Measurements from ENCODE around the gene TM4SF5.
A peak's percentile ranks its signal among the peaks of the same experiment; 100 is the strongest.

TM4SF5 gene

GRCh38 chr17:4748686-4749085 is 23.0 kb upstream of the TM4SF5 start:
- no peak for DNase-seq

- DNase-seq: no peak
Observed at GRCh38 chr17:4750606-4751005, 21.1 kb upstream of the TM4SF5 start.

GRCh38 chr17:4751932-4752331 is 19.8 kb upstream of the TM4SF5 start:
- no peak for DNase-seq

GRCh38 chr17:4753392-4753791 is 18.3 kb upstream of the TM4SF5 start:
- DNase-seq: no peak

GRCh38 chr17:4759776-4760236 is 11.9 kb upstream of the TM4SF5 start:
- no peak for DNase-seq

GRCh38 chr17:4764595-4764994 is 7.1 kb upstream of the TM4SF5 start:
- peak in 1 of 2 donors; percentile 70 for DNase-seq

- peak; percentile 11 to 54 for DNase-seq
Observed at GRCh38 chr17:4766201-4766600, 5.5 kb upstream of the TM4SF5 start.

GRCh38 chr17:4766723-4767122 is 5.0 kb upstream of the TM4SF5 start:
- no peak for DNase-seq

- DNase-seq: no peak
Observed at GRCh38 chr17:4768298-4768697, 3.4 kb upstream of the TM4SF5 start.

- no peak for DNase-seq
Observed at GRCh38 chr17:4769628-4770027, 2.1 kb upstream of the TM4SF5 start.

- no peak for DNase-seq
Observed at GRCh38 chr17:4772235-4772613, 538 bp downstream of the TM4SF5 start.

GRCh38 chr17:4777969-4778760 is 6.5 kb downstream of the TM4SF5 start:
- DNase-seq: no peak

GRCh38 chr17:4780325-4780955 is 8.8 kb downstream of the TM4SF5 start:
- no peak for DNase-seq

GRCh38 chr17:4782652-4783051 is 11.0 kb downstream of the TM4SF5 start:
- peak in 1 of 2 donors; percentile 30 for DNase-seq

- DNase-seq: no peak
Observed at GRCh38 chr17:4785311-4786105, 13.8 kb downstream of the TM4SF5 start.

- DNase-seq: no peak
Observed at GRCh38 chr17:4786106-4786511, 14.4 kb downstream of the TM4SF5 start, which contains the start of gene VMO1. Gene VMO1 (minus strand): TSS chr17:4786364. CDS start chr17:4786352, 12 bp downstream.

- no peak for DNase-seq
Observed at GRCh38 chr17:4786516-4786915, 14.8 kb downstream of the TM4SF5 start.

- DNase-seq: no peak
Observed at GRCh38 chr17:4788159-4788806, 16.6 kb downstream of the TM4SF5 start.

- no peak for DNase-seq
Observed at GRCh38 chr17:4788807-4789700, 17.4 kb downstream of the TM4SF5 start, which contains the start of gene GLTPD2. Gene GLTPD2 (plus strand): TSS chr17:4788964. CDS start chr17:4789012, 48 bp downstream.

GRCh38 chr17:4789701-4789950 is 17.9 kb downstream of the TM4SF5 start:
- no peak for DNase-seq

- DNase-seq: peak; percentile 81 to 92
Observed at GRCh38 chr17:4789951-4790704, 18.4 kb downstream of the TM4SF5 start.
